ES-I3 (cell line): ENCODE data around the gene KIF18A.
A peak's percentile ranks its signal among the peaks of the same experiment; 100 is the strongest.
"Not testable (repeated sequence)": the region's sequence is repeated elsewhere in the genome, so short reads cannot be mapped to it uniquely, and the experiment has no call there.

Experiments used
- H3K36me3 ChIP-seq: 2 replicates; pipeline ENCODE4 v1.6.1; 2013; ENCODE audit warnings: mild to moderate bottlenecking, low read length, control low read depth, moderate library complexity; ENCODE audit not compliant: insufficient read depth
- H3K4me1 ChIP-seq: 2 replicates; pipeline ENCODE4 v1.6.1; 2013; ENCODE audit warnings: mild to moderate bottlenecking, control low read depth, low read length; ENCODE audit not compliant: insufficient read depth
- H3K9ac ChIP-seq: 2 replicates; pipeline ENCODE4 v1.6.1; 2013; ENCODE audit warnings: low read depth, mild to moderate bottlenecking, low read length, moderate library complexity
- H3K9me3 ChIP-seq: 2 replicates; pipeline ENCODE4 v1.6.1; 2013; ENCODE audit warnings: mild to moderate bottlenecking, low read length, moderate library complexity; ENCODE audit not compliant: control insufficient read depth, insufficient read depth

Gene KIF18A

DNA sequence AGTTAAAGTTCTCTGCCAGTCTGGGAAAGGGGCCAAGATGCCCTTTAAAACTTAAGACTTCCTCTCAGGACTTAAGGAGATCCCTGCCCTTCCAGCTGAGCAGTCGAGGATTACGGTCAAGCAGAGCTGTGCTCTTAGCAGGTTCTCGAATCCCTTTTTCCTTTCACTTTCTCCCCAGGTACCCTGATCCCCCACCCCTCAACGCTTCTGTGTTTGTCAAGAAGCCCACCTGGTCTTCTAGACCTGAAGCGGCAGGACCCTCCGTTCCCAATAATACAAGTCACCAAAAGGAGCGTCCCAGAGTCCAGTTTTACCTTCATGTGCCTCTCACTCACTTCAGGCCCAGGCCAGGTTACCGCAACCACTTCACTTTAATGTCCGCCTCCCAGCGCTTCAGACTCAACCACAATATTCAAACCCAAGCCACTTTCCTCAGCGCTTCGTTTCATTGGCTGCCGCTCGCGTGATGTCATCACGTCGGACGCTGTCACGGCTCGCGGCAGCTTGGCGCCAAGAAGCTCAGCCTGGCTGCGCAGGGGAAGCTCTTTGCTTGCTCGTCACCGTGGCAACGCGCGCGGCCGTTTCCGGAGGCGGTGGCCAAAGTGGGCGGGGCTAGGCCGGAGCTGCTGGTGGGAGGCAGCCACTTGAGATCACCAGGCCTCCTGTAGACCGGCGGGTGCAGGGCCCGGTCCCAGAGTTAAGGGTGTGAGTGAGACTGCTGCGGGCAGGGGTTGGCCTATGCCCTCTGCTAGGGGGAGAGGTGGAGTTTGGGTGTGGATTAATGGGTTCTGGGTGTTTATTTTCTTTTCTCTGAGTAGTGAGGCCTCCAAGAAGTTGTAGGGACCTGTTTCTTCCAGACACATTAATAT is at the start of gene KIF18A, which contains the start of gene METTL15:
Gene KIF18A (minus strand): TSS at position 407 of the 869 bp plus-strand sequence. CDS start 10,209 bp downstream, outside the sequence.
Gene METTL15 (plus strand): TSS at position 639 of the 869 bp plus-strand sequence. CDS start 4,947 bp downstream, outside the sequence.
- H3K9me3 ChIP-seq: no peaks in the 10 kb centered on the region
- no peaks in the 10 kb centered on the region for H3K4me1 ChIP-seq

DNA sequence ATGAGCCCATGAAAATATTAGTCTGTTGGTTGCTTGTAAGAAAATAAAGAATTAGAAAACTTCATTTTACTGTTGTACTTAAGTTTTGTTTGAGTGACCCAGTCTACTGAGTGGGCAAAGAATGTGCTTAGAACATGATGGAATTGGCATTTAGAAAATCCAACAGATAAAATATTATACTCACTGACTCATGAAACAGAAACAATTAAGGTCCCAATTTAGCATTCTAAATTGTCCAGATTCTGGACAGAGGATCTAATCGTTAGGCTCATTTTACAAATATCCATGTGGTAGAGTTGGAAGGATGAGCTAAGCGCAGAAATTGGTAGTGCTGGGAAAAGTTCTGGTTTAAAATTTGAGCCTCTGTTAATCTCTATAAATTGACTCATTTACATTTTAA is 45.6 kb upstream of the KIF18A start:
- Histone ChIP-seq H3K36me3 (peaks cover 4% of the 10 kb centered on the region), H3K9me3 (no peaks in the 10 kb centered on the region), H3K9ac (no peak overlapping the region), H3K4me1 (no peaks in the 10 kb centered on the region)

More for the DNA sequence above, at the start of gene KIF18A, which contains the start of gene METTL15:
- peak within 1 kb of the TSS; percentile 91 for H3K9ac ChIP-seq
- H3K36me3 ChIP-seq: no peaks in the 10 kb centered on the region

DNA sequence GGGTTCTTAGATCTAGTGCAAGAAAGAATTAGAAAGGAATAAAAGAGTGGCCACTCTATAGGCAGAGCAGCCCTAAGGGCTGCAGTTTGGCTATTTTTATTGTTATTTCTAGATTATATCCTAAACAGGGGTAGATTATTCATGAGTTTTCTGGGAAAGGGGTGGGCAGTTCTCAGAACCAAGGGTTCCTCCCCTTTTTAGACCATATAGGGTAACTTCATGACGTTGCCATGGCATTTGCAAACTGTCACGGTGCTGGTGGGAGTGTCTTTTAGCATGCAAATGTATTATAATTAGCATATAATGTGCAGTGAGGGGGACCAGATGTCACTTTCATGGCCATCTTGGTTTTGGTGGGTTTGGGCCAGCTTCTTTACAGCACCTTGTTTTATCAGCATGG is 44.8 kb upstream of the KIF18A start:
- no peaks in the 10 kb centered on the region for H3K4me1 ChIP-seq
- no peak overlapping the region for H3K9ac ChIP-seq
- peaks cover 4% of the 10 kb centered on the region for H3K36me3 ChIP-seq
- H3K9me3 ChIP-seq: no peaks in the 10 kb centered on the region

DNA sequence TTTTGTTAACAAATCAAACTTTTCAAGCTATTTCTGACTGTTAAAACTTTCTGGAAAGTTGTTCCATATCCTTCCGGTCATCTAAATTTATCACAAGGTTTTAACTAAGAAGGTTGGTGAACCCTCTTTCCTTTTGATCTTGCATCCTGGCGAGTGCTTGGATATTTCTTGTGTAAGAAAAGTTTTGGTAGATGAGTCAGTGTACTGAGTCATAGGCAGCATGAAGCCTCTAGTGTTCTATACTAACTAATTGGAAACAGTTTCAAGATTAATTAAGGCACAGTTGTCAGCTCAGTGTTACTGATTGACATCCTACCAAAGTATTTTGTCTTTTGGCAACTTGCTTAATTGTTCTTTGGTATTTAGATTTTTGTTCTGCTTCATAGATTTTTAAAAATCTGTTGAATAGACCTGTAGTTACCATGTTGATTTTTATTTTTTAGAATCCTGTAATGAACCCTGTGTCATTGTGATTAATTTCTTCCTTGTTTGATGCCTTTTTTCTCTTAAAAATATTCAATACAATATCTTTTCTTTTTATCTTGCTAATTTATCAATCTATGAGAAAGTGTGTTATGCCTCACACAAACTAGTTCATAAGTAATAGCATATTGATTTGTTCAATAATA is 38.3 kb upstream of the KIF18A start:
- no peak overlapping the region for H3K9ac ChIP-seq
- no peaks in the 10 kb centered on the region for H3K4me1 ChIP-seq
- no peaks in the 10 kb centered on the region for H3K36me3 ChIP-seq
- 0 out of 2 replicates have a peak, but pooled peaks cover under 1% of the 10 kb centered on the region for H3K9me3 ChIP-seq

DNA sequence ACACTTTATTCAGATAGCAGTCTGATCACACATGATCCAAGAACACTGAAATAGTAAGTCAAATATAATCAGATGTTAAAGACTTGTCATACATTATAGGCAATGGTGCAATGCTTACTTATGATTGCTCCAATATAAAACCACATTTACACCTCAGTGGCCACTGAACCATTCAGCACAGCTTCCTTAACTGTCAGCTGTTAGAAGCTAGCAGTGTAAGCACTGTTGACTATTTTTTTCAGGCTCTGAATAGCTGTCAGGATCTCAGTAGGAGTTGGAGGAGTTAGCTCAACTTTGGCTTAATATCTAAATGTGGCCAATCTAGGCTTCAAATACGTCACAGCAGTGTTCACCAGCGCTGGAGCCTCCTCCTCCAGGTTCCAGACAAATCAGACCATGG is 36.9 kb upstream of the KIF18A start:
- Histone ChIP-seq H3K4me1 (no peaks in the 10 kb centered on the region), H3K9ac (no peak overlapping the region), H3K36me3 (no peaks in the 10 kb centered on the region; the same call in 1 of the 2 replicates), H3K9me3 (peaks cover 11% of the 10 kb centered on the region)

DNA sequence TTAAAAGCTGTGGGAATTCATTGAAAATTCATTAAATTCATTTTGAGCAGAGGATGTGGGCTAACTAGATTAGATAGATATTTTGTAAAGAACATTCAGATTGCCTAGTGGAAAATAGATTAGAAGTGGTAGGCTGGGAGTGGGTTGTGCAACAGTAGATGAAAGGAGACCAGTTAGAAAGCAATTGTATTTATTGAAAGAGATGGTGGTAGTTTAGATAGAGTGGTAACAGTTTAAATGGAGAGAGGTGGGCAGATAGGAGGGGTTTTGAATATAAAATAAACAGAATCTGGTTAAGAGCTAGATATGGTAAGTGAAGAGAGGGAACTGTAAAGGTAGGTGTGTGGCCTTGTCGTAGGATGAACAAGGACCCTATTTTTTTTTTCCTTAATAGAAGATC is 34.8 kb upstream of the KIF18A start:
- H3K4me1 ChIP-seq: no peaks in the 10 kb centered on the region; the same call in 1 of the 2 replicates
- H3K36me3 ChIP-seq: peaks cover 10% of the 10 kb centered on the region; the same call in 1 of the 2 replicates
- H3K9ac ChIP-seq: no peak overlapping the region
- peaks cover 32% of the 10 kb centered on the region for H3K9me3 ChIP-seq

DNA sequence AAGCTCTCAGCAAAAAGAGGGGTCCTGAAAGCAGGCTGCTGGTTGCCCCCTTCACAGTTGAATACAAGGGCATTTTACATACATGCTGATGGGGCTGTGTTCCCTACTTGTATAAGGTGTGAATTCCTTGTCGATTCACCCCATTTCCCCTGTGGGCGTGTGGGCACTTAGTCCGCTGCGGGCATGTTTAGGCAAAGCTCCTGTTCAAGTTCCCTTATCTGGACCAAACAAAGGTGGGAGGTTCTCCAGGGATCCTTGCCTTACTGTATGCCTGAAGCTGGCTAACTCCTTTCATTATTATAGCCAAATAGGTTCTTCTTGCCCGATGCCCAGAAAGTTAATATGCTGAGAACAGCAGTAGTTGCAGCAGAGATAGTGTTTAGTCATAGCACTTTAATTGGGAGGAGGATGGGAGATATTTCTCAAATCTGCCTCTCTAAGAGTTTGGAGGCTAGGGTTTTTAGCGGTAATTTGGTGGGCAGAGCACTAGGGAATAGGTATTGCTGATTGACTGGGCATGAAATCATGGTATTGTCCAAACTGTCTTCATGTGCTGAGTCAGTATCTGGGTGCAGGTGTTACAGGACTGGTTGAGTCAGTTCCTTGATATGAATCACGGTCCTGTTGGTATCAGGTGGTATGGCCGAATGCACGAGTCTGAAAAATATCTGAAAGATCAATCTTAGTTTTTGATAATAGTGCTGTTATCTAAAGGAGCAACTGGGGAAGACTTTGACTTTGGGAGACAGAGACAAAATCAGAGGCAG is 32.9 kb upstream of the KIF18A start:
- no peak overlapping the region for H3K9ac ChIP-seq
- no peaks in the 10 kb centered on the region; the same call in 1 of the 2 replicates for H3K4me1 ChIP-seq
- H3K9me3 ChIP-seq: peaks cover 41% of the 10 kb centered on the region
- H3K36me3 ChIP-seq: peaks cover 10% of the 10 kb centered on the region; the same call in 1 of the 2 replicates

DNA sequence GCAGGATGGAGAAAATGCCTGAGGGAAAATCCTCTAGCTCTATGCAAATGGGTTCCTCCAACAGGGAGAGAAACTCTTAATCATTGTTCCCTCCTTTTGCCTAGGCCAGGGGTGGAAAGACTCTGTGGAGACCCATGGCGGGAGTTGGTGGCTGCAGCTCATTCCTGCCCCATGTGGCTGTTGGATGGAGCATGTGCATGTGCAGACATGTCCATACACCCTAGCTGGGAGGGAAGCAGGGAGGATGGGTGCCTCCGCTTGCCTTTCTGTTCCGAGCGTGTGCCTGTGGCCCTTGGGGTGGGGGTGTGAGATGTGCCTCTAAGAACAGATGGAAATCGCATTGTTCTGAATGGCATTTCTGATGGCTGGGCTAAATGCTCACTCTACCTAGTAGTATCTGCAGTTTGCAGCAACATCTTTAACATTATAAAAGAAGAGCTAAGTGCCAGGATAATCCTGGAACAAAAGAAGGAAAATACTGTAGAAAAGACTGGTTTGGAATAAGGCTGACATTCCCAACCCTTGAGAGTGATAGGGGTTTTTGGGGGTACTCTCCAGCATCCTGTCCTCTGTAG is 32.0 kb upstream of the KIF18A start:
- Histone ChIP-seq H3K9ac (no peak overlapping the region), H3K9me3 (peaks cover 50% of the 10 kb centered on the region), H3K36me3 (peaks cover 10% of the 10 kb centered on the region; the same call in 1 of the 2 replicates), H3K4me1 (no peaks in the 10 kb centered on the region; the same call in 1 of the 2 replicates)

DNA sequence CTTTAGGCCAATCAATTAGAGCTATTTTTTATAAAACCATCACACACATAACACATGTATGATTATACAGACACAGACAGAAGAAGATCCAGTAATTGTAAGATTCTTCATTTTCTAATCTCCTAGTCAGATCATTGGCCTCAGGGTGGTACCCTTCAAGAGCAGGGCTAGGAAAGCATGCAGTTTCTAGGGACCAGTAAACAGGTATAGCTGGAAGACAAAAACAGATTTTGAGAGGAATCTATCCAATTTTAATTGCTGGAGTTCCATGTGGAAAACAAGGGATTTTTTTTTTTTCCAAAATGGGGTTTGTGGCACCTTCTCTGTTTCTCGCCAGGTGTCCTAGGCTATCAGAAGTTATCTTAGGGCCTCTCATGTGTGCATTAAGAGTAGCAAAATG is 29.9 kb upstream of the KIF18A start:
- Histone ChIP-seq H3K9me3 (peaks cover 57% of the 10 kb centered on the region), H3K4me1 (no peaks in the 10 kb centered on the region; the same call in 1 of the 2 replicates), H3K9ac (no peak overlapping the region), H3K36me3 (peaks cover 10% of the 10 kb centered on the region; the same call in 1 of the 2 replicates)

DNA sequence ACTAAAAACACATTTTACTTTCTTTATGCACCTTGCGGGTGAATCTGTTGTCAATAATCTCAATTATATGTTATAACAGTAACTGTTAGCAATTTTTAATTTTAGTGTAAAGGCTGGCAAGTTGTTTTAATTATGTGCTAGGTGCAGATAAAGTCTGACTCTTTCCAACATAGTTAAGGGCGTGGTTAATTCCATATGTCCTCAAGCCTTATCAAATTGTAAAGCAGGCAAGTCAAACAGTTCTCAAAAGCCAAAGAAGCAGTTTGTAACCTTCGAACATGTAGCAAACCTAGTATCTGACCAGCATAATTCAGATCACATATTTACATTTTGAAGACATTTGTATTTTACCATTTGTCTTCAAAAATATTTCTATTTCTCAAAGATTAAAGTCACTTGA is 29.4 kb upstream of the KIF18A start:
- Histone ChIP-seq H3K4me1 (no peaks in the 10 kb centered on the region; the same call in 1 of the 2 replicates), H3K9me3 (peaks cover 57% of the 10 kb centered on the region), H3K36me3 (peaks cover 10% of the 10 kb centered on the region; the same call in 1 of the 2 replicates), H3K9ac (no peak overlapping the region)

DNA sequence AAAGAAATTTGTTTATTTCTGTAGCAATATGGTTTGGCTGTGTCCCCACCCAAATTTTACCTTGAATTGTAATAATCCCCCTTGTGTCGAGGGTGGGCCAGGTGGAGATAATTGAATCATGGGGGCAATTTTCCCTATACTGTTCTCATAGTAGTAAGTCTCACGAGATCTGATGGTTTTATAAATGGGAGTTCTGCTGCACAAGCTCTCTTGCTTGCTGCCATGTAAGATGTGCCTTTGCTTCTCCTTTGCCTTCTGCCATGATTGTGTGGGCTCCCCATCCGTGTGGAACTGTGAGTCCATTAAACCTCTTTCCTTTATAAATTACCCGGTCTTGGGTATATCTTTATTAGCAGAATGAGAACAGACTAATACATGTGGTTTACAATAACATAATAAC is 28.2 kb upstream of the KIF18A start:
- Histone ChIP-seq H3K9me3 (peaks cover 56% of the 10 kb centered on the region), H3K36me3 (peaks cover 10% of the 10 kb centered on the region; the same call in 1 of the 2 replicates)
- H3K4me1 ChIP-seq, H3K9ac ChIP-seq: not testable (repeated sequence)

DNA sequence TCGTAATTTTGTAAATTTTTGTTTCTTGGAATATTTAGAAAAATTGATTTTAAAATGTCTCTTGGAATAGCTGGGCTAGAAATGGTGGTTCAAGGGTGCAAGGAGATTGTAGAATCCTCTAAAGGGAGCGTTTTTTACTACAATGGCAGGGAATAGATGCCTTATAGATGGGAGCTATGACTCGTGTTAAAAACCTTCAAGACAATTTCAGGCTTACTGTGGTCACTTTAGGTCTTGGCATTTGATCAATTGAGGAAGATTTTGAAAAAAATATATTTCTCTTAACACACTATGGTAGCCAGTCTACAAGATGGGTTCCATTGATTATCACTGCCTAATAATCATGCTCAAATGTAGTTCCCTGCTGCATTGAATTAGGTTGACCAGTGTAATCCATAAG is 25.2 kb upstream of the KIF18A start:
- Histone ChIP-seq H3K4me1 (no peaks in the 10 kb centered on the region), H3K9me3 (peaks cover 29% of the 10 kb centered on the region), H3K36me3 (no peaks in the 10 kb centered on the region; the same call in 1 of the 2 replicates), H3K9ac (no peak overlapping the region)

DNA sequence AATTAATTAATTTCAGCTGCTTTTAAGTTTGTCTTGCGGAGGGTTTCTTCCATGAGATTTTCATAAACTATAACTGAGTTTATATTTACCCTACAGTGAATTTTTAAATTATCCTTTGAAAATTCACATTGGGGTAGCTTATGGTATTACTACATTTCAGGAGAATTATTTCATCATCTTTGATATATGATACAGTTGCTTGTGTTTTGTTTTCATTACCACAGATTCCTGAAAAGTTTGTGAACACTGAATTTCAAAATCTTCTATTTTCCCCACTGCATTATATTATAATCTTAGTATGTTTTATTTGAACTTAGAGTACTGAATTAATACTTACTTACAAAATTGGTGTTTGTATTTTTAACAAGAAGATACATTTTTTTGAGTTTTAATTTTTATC is 24.6 kb upstream of the KIF18A start:
- H3K9ac ChIP-seq: no peak overlapping the region
- no peaks in the 10 kb centered on the region; the same call in 1 of the 2 replicates for H3K36me3 ChIP-seq
- H3K9me3 ChIP-seq: peaks cover 23% of the 10 kb centered on the region
- no peaks in the 10 kb centered on the region for H3K4me1 ChIP-seq
